Endothelial cell (in vitro differentiated cells): Measurements from ENCODE around the gene MXRA7. TPM values are rescaled to one million over a fixed set of nuclear protein-coding genes. Genes with fewer than 3 reads are reported as not detected.

Source experiments
- DNase-seq: peaks from one replicate; pipeline ENCODE4 v3.0.0; 2021; ENCODE audit warnings: low spot score
- H3K27ac Mint-ChIP-seq: one replicate; pipeline ENCODE4 v1.8.0; 2021; ENCODE audit warnings: mixed read lengths, inconsistent platforms; ENCODE audit not compliant: unreplicated experiment
- H3K27me3 Mint-ChIP-seq: one replicate; pipeline ENCODE4 v1.8.0; 2021; ENCODE audit warnings: mild to moderate bottlenecking, moderate library complexity, mixed read lengths, inconsistent platforms; ENCODE audit not compliant: unreplicated experiment
- H3K36me3 Mint-ChIP-seq: one replicate; pipeline ENCODE4 v1.8.0; 2021; ENCODE audit warnings: mild to moderate bottlenecking, low read depth, mixed read lengths, inconsistent platforms; ENCODE audit not compliant: unreplicated experiment
- H3K4me1 Mint-ChIP-seq: one replicate; pipeline ENCODE4 v1.8.0; 2021; ENCODE audit warnings: mild to moderate bottlenecking, mixed read lengths, inconsistent platforms; ENCODE audit not compliant: unreplicated experiment
- H3K4me3 Mint-ChIP-seq: one replicate; pipeline ENCODE4 v1.8.0; 2021; ENCODE audit warnings: mild to moderate bottlenecking, mixed read lengths, inconsistent platforms; ENCODE audit not compliant: unreplicated experiment
- H3K9me3 Mint-ChIP-seq: one replicate; pipeline ENCODE4 v1.8.0; 2021; ENCODE audit warnings: mixed read lengths, inconsistent platforms; ENCODE audit not compliant: unreplicated experiment
- total RNA-seq: library from RNA; stranded (reverse); fragmentation: NEBNext Ultra II Directional; extraction: Animal tissue kit (Norgen Biotek cat#: 25700); gene quantifications from one replicate; pipeline ENCODE4 v1.2.1, GENCODE V29; 2021; ENCODE audit not compliant: unreplicated experiment
- TF ChIP-seq, protein P1 (sequence below): fragments of 200-600 bp; sonication (generic); IDR thresholded peaks from one replicate; pipeline ENCODE4 v1.5.0; 2021; ENCODE audit warnings: antibody characterized with exemption; ENCODE audit not compliant: unreplicated experiment

Gene MXRA7
- total RNA-seq, 1 donor from 2014 or later, result 51.6 TPM

- H3K27me3 Mint-ChIP-seq, result peaks cover 3% of the 10 kb centered on the region
- no peaks in the 10 kb centered on the region for H3K4me1 Mint-ChIP-seq
- TF ChIP-seq, protein P1, sequence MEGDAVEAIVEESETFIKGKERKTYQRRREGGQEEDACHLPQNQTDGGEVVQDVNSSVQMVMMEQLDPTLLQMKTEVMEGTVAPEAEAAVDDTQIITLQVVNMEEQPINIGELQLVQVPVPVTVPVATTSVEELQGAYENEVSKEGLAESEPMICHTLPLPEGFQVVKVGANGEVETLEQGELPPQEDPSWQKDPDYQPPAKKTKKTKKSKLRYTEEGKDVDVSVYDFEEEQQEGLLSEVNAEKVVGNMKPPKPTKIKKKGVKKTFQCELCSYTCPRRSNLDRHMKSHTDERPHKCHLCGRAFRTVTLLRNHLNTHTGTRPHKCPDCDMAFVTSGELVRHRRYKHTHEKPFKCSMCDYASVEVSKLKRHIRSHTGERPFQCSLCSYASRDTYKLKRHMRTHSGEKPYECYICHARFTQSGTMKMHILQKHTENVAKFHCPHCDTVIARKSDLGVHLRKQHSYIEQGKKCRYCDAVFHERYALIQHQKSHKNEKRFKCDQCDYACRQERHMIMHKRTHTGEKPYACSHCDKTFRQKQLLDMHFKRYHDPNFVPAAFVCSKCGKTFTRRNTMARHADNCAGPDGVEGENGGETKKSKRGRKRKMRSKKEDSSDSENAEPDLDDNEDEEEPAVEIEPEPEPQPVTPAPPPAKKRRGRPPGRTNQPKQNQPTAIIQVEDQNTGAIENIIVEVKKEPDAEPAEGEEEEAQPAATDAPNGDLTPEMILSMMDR, result no peak
- no peak overlapping the region for H3K27ac Mint-ChIP-seq
- H3K4me3 Mint-ChIP-seq, result no peak overlapping the region
- no peaks in the 10 kb centered on the region for H3K9me3 Mint-ChIP-seq
- no peak for DNase-seq
- no peaks in the 10 kb centered on the region for H3K36me3 Mint-ChIP-seq
These were observed 15.5 kb downstream of the MXRA7 start for GRCh38 chr17:76695059-76695831.

GRCh38 chr17:76691379-76692191 is 19.2 kb downstream of the MXRA7 start:
- no peak overlapping the region for H3K4me3 Mint-ChIP-seq
- H3K9me3 Mint-ChIP-seq, result no peaks in the 10 kb centered on the region
- DNase-seq, result no peak
- TF ChIP-seq, protein P1, result no peak
- peaks cover 6% of the 10 kb centered on the region for H3K27me3 Mint-ChIP-seq
- H3K36me3 Mint-ChIP-seq, result no peaks in the 10 kb centered on the region
- H3K27ac Mint-ChIP-seq, result no peak overlapping the region
- peaks cover 4% of the 10 kb centered on the region for H3K4me1 Mint-ChIP-seq

GRCh38 chr17:76690596-76691280 is 20.0 kb downstream of the MXRA7 start:
- H3K27me3 Mint-ChIP-seq, result peaks cover 6% of the 10 kb centered on the region
- H3K27ac Mint-ChIP-seq, result no peak overlapping the region
- no peaks in the 10 kb centered on the region for H3K9me3 Mint-ChIP-seq
- no peaks in the 10 kb centered on the region for H3K36me3 Mint-ChIP-seq
- no peak overlapping the region for H3K4me3 Mint-ChIP-seq
- H3K4me1 Mint-ChIP-seq, result peaks cover 4% of the 10 kb centered on the region
- TF ChIP-seq, protein P1, result no peak
- no peak for DNase-seq

DNA sequence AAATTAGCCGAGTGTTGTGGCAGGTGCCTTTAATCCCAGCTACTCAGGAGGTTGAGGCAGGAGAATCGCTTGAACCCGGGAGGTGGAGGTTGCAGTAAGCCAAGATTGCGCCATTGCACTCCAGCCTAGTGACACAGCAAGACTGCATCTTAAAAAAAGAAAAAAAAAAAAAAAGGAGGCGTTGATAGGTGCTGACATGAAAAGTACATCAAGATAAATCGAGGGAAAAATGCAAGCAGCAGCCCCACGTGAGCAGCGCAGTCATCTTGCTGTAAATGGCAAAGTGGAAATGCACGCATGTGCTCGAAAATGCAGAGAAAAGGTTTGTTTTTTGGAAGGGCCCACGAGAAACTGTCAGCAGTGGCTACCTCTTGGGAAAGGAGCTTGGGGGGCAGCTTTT is 20.9 kb downstream of the MXRA7 start:
- peaks cover 4% of the 10 kb centered on the region for H3K4me1 Mint-ChIP-seq
- no peak overlapping the region for H3K27ac Mint-ChIP-seq
- no peaks in the 10 kb centered on the region for H3K36me3 Mint-ChIP-seq
- TF ChIP-seq, protein P1, result no peak
- H3K4me3 Mint-ChIP-seq, result no peak overlapping the region
- DNase-seq, result no peak
- peaks cover 6% of the 10 kb centered on the region for H3K27me3 Mint-ChIP-seq
- no peaks in the 10 kb centered on the region for H3K9me3 Mint-ChIP-seq
